B cell (primary cell): ENCODE results near the gene PIGB. TPM values are rescaled to one million over a fixed set of nuclear protein-coding genes. Genes with fewer than 3 reads are reported as not detected.

Source experiments
- ATAC-seq: fragments of 200-7000 bp; cut with Tn5 transposase; one replicate; pipeline ENCODE4 v1.10.0; 2021; ENCODE audit warnings: low read depth, mild to moderate bottlenecking, moderate number of reproducible peaks, moderate library complexity
- CTCF ChIA-PET: fragments of 350-600 bp; sonication (Branson Sonifier 250); formaldehyde crosslinking; loops from one replicate; lab custom pipeline; 2021; ENCODE audit warnings: antibody characterized with exemption, inconsistent platforms; lab: Charles Lee
- POLR2A ChIA-PET: fragments of 350-600 bp; sonication (Branson Sonifier 250); formaldehyde crosslinking; loops from one replicate; lab custom pipeline; 2021; ENCODE audit warnings: antibody characterized with exemption; lab: Charles Lee
- DNase-seq: peaks from one replicate; pipeline ENCODE4 v3.0.0; 2013
- H2AFZ ChIP-seq: 2 replicates; pipeline ENCODE4 v1.6.1; 2012; ENCODE audit warnings: mild to moderate bottlenecking, low read depth, low read length; ENCODE audit not compliant: insufficient read depth, poor library complexity, severe bottlenecking
- H3K27ac ChIP-seq, 2 donors: 1 replicate in 1 of 2; 2 replicates in 1 of 2; pipeline ENCODE4 v1.5.1; 2012 to 2013; ENCODE audit warnings: low read length in 2 of 2, mild to moderate bottlenecking in 2 of 2, moderate library complexity in 1 of 2
- H3K27me3 ChIP-seq, 4 experiments: fragments of 200-600 bp in 1 of 4; sonication (generic) in 1 of 4; replicated peaks in 1 of 4; 1 replicate in 2 of 4; 2 replicates in 2 of 4; pipeline versions ENCODE4 v1.6.1 to v1.7.0; 2013 to 2016; ENCODE audit warnings: low read length in 3 of 4, mild to moderate bottlenecking in 2 of 4, mixed read lengths in 1 of 4, moderate library complexity in 1 of 4; ENCODE audit not compliant: insufficient read depth in 4 of 4, control insufficient read depth in 3 of 4; ENCODE audit errors: control extremely low read depth in 1 of 4
- H3K36me3 ChIP-seq, 2 experiments: replicated peaks in 1 of 2; 1 replicate in 1 of 2; 2 replicates in 1 of 2; pipeline versions ENCODE4 v1.6.1 to v1.7.1; 2013; ENCODE audit warnings: low read length in 1 of 2; ENCODE audit not compliant: insufficient read depth in 2 of 2, control insufficient read depth in 1 of 2; ENCODE audit errors: control extremely low read depth in 1 of 2, extremely low read depth in 1 of 2
- H3K4me1 ChIP-seq, 2 donors: fragments of 200-600 bp in 1 of 2; sonication (generic) in 1 of 2; 1 replicate in 1 of 2; 2 replicates in 1 of 2; pipeline versions ENCODE4 v1.5.1 to v1.6.1; 2013 to 2017; ENCODE audit warnings: low read length in 2 of 2; ENCODE audit not compliant: control insufficient read depth in 2 of 2, insufficient read depth in 2 of 2
- H3K4me2 ChIP-seq: replicated peaks from 2 replicates; pipeline ENCODE3; 2012; ENCODE audit warnings: mild to moderate bottlenecking, low read depth, low read length; ENCODE audit not compliant: poor library complexity, severe bottlenecking
- H3K4me3 ChIP-seq, 5 experiments: fragments of 200-600 bp in 1 of 5; sonication (generic) in 1 of 5; 1 replicate in 3 of 5; 2 replicates in 2 of 5; pipeline versions ENCODE4 v1.5.1 to v1.7.0; 2011 to 2016; ENCODE audit warnings: low read length in 4 of 5, mild to moderate bottlenecking in 4 of 5, low read depth in 2 of 5, control low read depth in 1 of 5, moderate library complexity in 1 of 5; ENCODE audit not compliant: insufficient read depth in 1 of 5; ENCODE audit errors: control extremely low read depth in 1 of 5, extremely low read depth in 1 of 5
- H3K79me2 ChIP-seq: fragments of 200-600 bp; sonication (generic); one replicate; pipeline ENCODE4 v1.6.0; 2016; ENCODE audit warnings: low read length; ENCODE audit not compliant: control insufficient read depth, insufficient read depth
- H3K9ac ChIP-seq: fragments of 200-600 bp; sonication (generic); 2 replicates; pipeline ENCODE4 v1.6.1; 2017; ENCODE audit warnings: mild to moderate bottlenecking, low read length, moderate library complexity
- H3K9me3 ChIP-seq, 3 donors: one replicate each; pipeline versions ENCODE4 v1.6.1 to v1.7.1; 2013; ENCODE audit warnings: low read length in 2 of 3; ENCODE audit not compliant: control insufficient read depth in 2 of 3, insufficient read depth in 1 of 3; ENCODE audit errors: control extremely low read depth in 1 of 3
- H4K20me1 ChIP-seq: 2 replicates; pipeline ENCODE4 v1.6.0; 2012; ENCODE audit warnings: mild to moderate bottlenecking, low read length; ENCODE audit not compliant: insufficient read depth, control insufficient read depth, poor library complexity, severe bottlenecking
- H3K27ac Mint-ChIP-seq: one replicate; pipeline ENCODE4 v1.8.0; 2021; ENCODE audit warnings: mixed read lengths
- H3K27me3 Mint-ChIP-seq: one replicate; pipeline ENCODE4 v1.8.0; 2021; ENCODE audit warnings: mixed read lengths
- H3K4me1 Mint-ChIP-seq: one replicate; pipeline ENCODE4 v1.8.0; 2021; ENCODE audit warnings: mixed read lengths
- H3K4me3 Mint-ChIP-seq: one replicate; pipeline ENCODE4 v1.8.0; 2021; ENCODE audit warnings: mixed read lengths
- H3K9me3 Mint-ChIP-seq: one replicate; pipeline ENCODE4 v1.8.0; 2022; ENCODE audit warnings: mixed read lengths; ENCODE audit not compliant: insufficient read depth
- EZH2 ChIP-seq: IDR thresholded peaks from 2 replicates; pipeline ENCODE4 v1.6.1; 2012; ENCODE audit warnings: borderline replicate concordance, low read depth, mild to moderate bottlenecking, moderate library complexity, low read length; ENCODE audit not compliant: insufficient read depth, poor library complexity, severe bottlenecking
- WGBS: methylation state at CpG from one replicate; pipeline ENCODE4 v1.1.5; 2013; ENCODE audit warnings: missing lambda C conversion rate; ENCODE audit not compliant: insufficient coverage; 5-methylcytosine and 5-hydroxymethylcytosine counted together
- intact Hi-C: fragments of 100-400 bp; cut with micrococcal nuclease; formaldehyde crosslinking; loops from one replicate; pipeline ENCODE4 v1.10.0; 2022
- polyA plus RNA-seq: library from polyadenylated mRNA; depleted of rRNA; stranded (reverse); fragments of >200 nt; gene quantifications from 2 replicates; pipeline ENCODE4 v1.2.3, GENCODE V29; 2012
- total RNA-seq, 2 donors: library from RNA; stranded (reverse); fragments of 120-200 nt in 1 of 2; gene quantifications; 1 replicate in 1 of 2; 2 replicates in 1 of 2; pipeline versions ENCODE4 v1.2.3 to v1.2.4, GENCODE V29; 2013 to 2022
- TF ChIP-seq, protein P1 (sequence below): fragments of 200-600 bp; IDR thresholded peaks from one replicate; pipeline ENCODE4 v1.8.0; 2022; ENCODE audit warnings: antibody characterized with exemption, mild to moderate bottlenecking

PIGB gene
- total and polyA plus RNA-seq, 2 donors (not counting 1 experiment from before 2014, with no cell fraction given): 21.1 to 41.7 TPM

DNA sequence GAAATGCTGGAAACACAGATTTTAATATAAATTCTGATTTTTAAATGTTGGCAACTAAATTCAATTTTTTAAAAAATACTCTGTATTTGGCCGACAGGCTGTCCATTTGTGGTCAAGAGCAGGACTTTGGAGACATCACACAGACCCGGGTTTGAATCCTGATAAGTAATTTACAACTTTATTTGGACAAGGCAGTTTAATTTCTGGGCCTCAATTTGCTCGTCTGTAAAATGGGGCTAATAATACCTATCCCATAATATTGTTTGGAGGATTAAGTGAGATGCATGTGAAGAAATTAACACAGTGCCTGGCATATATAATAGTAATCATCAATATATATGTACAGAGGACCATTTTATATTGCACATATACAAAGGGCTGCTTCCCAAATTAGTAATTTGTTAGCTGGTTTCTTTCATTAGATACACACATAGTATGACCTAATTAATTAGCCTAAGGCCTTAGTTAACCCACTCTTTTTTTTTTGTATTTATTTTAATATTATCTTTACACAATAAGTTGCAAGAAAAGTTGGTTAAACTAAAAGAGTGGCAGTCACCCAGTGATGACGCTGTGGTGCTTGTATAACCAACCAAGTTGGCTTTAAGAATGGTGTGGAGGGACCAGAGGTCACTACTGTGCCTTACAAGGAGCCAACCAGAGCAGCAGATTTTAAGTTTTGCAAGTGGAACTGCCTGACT is 665 bp downstream of the PIGB start:
- Histone ChIP-seq H3K4me1 (peaks cover 28 to 44% of the 10 kb centered on the region in 2 donors), H3K9ac (peak overlapping the region; percentile 91), H3K27me3 (no peaks in the 10 kb centered on the region), H2AFZ (peak overlapping the region; percentile 73), H3K4me2 (peak overlapping the region; percentile 81), H3K79me2 (peaks cover 70% of the 10 kb centered on the region), H4K20me1 (no peaks in the 10 kb centered on the region), H3K4me3 (peak overlapping the region; percentile 81 to 96 (median 89)), H3K9me3 (no peaks in the 10 kb centered on the region), H3K27ac (peak overlapping the region; percentile 96 to 98), H3K36me3 (peaks cover under 1 to 6% of the 10 kb centered on the region in 2 experiments)
- WGBS: 25% methylated on average over 1 of the region's 4 CpGs
- ATAC-seq (no peak), DNase-seq (peak; percentile 22)
- H3K4me3 Mint-ChIP-seq: peak overlapping the region; percentile 100
- TF ChIP-seq, protein P1, sequence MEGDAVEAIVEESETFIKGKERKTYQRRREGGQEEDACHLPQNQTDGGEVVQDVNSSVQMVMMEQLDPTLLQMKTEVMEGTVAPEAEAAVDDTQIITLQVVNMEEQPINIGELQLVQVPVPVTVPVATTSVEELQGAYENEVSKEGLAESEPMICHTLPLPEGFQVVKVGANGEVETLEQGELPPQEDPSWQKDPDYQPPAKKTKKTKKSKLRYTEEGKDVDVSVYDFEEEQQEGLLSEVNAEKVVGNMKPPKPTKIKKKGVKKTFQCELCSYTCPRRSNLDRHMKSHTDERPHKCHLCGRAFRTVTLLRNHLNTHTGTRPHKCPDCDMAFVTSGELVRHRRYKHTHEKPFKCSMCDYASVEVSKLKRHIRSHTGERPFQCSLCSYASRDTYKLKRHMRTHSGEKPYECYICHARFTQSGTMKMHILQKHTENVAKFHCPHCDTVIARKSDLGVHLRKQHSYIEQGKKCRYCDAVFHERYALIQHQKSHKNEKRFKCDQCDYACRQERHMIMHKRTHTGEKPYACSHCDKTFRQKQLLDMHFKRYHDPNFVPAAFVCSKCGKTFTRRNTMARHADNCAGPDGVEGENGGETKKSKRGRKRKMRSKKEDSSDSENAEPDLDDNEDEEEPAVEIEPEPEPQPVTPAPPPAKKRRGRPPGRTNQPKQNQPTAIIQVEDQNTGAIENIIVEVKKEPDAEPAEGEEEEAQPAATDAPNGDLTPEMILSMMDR: no peak
- no peak for TF ChIP-seq EZH2
- peak overlapping the region; percentile 63 for H3K27ac Mint-ChIP-seq
- intact Hi-C loops: loop anchor here (1.0 kb wide), 2 partner anchors 29 to 89 kb away; partner anchors contain the start of genes CCPG1 and PIERCE2
- peaks cover 65% of the 10 kb centered on the region for H3K4me1 Mint-ChIP-seq
- no peaks in the 10 kb centered on the region for H3K9me3 Mint-ChIP-seq
- ChIA-PET POLR2A (interaction anchor here (0.6 to 1.8 kb wide), 7 partner anchors 41 to 179 kb away, joined by 3 to 12 read pairs (median 4); partner anchors contain the start of genes CCPG1, PIERCE2 and RSL24D1), CTCF (interaction anchor here (1.0 to 2.2 kb wide), 9 partner anchors 29 to 122 kb away, joined by 3 to 14 read pairs (median 4); partner anchors contain the start of genes CCPG1 and PIERCE2)
- no peaks in the 10 kb centered on the region for H3K27me3 Mint-ChIP-seq

DNA sequence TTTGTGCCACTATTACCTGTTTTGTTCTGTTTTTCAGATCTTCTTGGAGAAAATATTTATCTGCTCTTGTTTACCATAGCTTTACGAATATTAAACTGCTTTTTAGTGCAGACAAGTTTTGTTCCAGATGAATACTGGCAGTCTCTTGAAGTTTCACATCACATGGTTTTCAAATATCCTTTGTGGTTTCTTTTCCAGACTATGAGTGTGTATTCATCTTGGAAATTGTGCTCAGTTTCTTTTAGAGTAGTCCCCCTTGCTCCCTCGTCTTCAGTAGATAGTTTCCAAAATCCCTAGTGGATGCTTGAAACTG is 1.2 kb downstream of the PIGB start:
- no CpG with 5 or more reads among the region's 2 CpGs for WGBS
- Mint-ChIP-seq H3K9me3 (no peaks in the 10 kb centered on the region), H3K27ac (peak overlapping the region; percentile 56), H3K27me3 (no peaks in the 10 kb centered on the region), H3K4me3 (peak overlapping the region; percentile 100), H3K4me1 (peaks cover 61% of the 10 kb centered on the region)
- TF ChIP-seq EZH2: no peak
- TF ChIP-seq, protein P1: no peak
- H3K4me1 ChIP-seq: peaks cover 28 to 44% of the 10 kb centered on the region in 2 donors
- H3K36me3 ChIP-seq: peaks cover 1 to 6% of the 10 kb centered on the region in 2 experiments
- ChIA-PET POLR2A (interaction anchor here (1.8 kb wide), 1 partner anchor 88 kb away, joined by 12 read pairs; the partner anchor contains the start of genes CCPG1 and PIERCE2), CTCF (interaction anchor here (1.4 to 2.2 kb wide), 2 partner anchors 88 to 99 kb away, joined by 3 to 14 read pairs; partner anchors contain the start of genes CCPG1 and PIERCE2)
- peak overlapping the region; percentile 81 for H3K4me2 ChIP-seq
- no peak for DNase-seq
- no peaks in the 10 kb centered on the region for H3K27me3 ChIP-seq
- intact Hi-C loops: no loop called here
- no peaks in the 10 kb centered on the region for H4K20me1 ChIP-seq
- no peak overlapping the region for H2AFZ ChIP-seq
- peaks cover 73% of the 10 kb centered on the region for H3K79me2 ChIP-seq
- H3K9ac ChIP-seq: peak overlapping the region; percentile 91
- peak overlapping the region in 1 of 2 donors; percentile 96 for H3K27ac ChIP-seq
- no peaks in the 10 kb centered on the region for H3K9me3 ChIP-seq
- peak overlapping the region in 4 of 5 experiments; percentile 81 to 96 (median 88) for H3K4me3 ChIP-seq
- no peak for ATAC-seq
